ENCODE measurements around the gene EYS.
"Not testable (repeated sequence)": the region's sequence is repeated elsewhere in the genome, so short reads cannot be mapped to it uniquely, and the experiment has no call there.

Gene EYS

DNA sequence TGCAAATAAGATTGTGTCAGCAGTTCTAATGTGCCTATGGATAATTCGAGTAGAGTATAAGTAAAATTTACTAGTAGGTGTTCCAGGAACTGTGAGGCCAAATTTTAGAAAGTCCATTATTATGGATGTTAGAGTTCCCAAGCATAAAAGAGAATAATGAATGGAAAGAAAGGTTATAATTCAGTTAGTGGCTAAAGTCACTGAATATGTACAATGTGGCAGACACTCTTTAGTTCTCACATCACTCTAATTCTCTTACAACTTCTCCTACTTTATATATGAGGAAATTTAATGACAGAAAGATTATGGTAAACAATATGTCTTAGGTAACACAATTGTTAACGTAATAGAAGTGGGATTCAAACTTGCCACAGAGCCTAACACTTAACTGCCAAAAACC, 75.3 kb downstream of the EYS start:
- no peak for DNase-seq

DNA sequence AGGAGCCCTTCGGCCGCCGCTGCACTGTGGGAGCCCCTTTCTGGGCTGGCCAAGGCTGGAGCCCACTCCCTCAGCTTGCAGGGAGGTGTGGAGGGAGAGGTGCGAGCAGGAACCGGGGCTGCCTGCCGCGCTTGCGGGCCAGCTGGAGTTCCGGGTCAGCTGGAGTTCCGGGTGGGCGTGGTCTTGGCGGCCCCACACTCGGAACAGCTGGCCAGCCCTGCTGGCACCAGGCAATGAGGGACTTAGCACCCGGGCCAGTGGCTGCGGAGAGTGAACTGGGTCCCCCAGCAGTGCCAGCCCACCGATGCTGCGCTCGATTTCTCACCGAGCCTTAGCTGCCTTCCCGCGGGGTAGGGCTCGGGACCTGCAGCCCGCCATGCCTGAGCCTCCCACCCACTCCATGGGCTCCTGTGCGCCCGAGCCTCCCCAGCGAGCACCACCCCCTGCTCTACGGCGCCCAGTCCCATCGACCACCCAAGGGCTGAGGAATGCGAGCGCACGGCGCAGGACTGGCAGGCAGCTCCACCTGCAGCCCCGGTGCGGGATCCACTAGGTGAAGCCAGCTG, 79.5 kb downstream of the EYS start:
- DNase-seq: not testable (repeated sequence)

DNA sequence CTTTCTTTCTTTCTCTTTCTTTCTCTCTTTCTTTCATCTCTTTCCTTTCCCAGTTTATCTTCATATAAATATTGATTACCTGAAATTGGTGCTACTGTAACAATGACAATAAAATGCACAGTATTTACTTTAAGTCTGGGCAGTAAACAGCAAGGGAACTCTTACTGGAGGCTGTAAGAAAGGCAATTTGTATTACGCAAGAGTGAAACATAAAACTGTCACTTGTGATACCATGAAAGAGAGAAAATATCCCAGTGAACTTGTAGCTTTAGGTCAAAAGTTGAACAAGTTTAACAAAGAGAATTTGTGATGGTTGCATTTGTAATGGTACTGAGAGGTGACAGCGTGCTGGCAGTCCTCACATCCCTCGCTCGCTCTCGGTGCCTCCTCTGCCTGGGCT, 80.0 kb downstream of the EYS start:
- no peak for DNase-seq

DNA sequence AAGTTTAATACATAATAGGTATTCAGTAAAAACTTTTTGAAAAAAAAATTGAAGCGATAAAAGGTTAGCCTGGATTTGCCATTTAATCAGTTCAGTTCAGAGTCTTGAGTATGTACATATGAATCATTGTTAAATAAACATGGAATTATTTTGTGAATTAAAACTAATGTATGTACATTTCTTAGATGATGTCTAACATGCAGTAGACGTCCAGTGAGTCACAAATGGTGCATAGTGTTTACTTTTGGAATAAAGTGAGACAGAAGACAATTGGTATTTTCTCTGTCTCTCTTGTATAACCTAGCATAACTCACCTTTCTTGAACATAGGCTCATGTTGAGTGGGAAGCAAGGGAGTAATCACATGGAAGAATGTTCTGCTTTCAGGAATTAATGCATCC, 83.5 kb downstream of the EYS start:
- DNase-seq: no peak

DNA sequence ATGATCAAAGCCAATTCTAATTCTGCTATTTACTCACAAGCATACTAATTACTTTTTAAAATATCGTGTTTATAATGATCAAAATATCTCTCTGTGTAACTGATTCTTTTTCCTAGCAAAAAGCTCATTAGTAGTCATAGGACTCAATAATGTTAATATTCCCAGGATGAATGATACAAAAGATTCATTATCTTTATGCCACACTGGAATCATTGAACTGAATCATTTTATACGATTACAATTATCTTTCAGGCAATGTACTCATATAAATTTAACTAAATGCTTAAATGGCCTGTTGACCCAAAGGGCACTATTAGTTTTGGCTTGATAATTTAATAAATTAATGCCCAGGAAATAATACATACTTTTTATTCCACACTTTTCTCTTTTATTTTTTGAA, 96.3 kb downstream of the EYS start:
- DNase-seq: no peak

DNA sequence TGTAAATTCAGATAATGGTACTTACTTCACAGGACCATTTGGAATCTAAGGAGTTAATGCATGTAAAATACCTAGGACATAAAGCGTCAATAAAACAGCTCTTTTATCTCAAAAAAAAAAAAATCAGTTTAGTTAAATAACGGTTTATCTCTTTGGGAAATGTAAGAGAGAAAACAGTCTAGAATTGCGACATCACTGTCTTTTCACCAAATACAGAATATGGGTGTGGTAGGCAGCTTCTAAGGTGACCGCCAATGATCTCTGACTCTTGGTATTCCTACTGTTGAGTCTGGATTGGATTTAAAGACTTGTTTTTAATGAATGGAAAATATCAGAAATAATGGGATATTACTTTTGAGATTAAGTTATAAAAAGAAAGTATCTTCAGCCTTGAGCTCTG, 111.5 kb downstream of the EYS start:
- DNase-seq: no peak

DNA sequence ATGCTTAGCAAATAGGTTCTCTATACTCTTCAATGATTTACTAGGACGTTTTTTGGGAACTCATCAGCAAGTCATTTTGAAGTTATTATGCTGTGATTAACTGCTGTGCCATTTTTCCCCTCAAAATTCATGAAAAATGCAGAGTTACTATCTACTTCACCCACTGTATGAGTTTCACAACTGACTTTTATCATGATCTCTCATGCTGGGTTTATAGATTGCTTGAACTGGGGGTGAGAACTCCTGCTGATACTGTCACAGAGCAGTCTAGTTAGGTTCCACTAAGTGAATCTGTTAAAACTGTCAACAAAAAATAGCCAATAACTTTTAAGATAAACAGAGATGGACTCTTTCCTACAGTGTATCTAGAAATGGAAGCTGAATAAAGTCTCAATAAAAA, 136.7 kb downstream of the EYS start:
- no peak for DNase-seq

DNA sequence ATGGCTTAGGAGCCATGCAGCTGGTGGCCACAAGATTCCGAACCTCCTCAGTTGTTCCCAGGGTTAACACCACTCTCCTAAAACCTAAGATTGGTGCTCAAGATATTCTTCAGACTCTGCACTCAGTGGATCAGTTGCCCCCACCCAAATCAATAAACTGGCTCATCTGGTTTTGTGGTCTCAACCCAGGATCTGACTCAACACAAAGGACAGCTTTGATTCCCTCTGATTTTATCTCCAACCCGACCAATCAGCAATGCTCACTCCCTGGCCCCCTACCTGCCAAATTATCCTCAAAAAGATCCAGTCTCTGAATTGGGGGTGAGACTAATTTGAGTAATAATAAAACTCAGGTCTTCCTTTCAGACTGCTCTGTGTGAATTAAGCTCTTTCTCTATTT, 137.5 kb downstream of the EYS start:
- DNase-seq: no peak

DNA sequence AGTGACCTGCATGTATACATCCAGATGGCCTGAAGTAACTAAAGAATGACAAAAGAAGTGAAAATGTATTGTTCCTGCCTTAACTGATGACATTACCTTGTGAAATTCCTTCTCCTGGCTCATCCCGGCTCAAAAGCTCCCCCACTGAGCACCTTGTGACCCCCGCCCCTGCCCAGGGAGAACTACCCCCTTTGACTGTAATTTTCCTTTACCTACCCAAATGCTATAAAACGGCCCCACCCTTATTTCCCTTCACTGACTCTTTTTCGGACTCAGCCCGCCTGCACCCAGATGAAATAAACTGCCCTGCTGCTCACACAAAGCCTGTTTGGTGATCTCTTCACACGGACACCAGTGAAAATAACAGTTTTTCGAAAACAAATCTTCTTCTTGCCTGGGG, 138.0 kb downstream of the EYS start:
- DNase-seq: not testable (repeated sequence)

DNA sequence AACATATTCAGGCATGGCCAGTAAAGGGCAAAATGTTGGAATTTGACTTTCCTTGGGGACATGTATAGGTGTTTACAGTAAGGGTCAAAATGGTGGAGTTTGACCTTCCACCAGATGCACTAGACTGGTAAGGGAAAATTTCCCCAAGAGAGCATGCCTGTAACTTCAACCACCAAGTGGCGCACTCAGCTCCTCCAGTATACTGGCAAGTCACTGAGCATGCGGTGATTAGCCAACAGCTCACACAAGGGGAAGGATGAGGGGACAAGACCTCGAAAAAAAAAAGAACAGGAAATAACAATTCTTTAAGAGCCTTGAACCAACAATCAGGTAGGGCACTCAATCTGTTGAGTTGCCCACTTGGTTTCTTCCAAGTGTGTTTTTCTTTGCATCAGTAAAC, 140.9 kb downstream of the EYS start:
- no peak for DNase-seq

DNA sequence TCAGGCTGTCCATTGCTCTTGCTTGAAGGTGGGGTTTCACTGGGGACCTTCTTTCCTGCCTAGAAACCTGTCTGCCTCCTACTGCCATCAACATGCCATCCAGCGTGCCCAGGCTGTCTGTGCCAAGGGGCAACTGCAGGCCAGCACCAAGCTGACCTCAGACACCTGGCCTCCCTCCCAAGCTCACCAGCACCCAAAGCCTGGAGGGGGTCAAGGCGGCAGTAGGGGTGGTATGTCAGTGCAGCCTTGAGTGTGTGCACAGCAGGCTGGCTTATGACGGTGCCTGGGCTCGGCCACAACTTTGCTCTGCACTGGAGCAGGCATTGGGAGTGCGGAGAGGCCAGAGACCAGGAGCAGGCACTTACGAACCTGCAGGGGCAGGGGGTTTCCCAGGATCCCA, 149.0 kb downstream of the EYS start:
- no peak for DNase-seq

DNA sequence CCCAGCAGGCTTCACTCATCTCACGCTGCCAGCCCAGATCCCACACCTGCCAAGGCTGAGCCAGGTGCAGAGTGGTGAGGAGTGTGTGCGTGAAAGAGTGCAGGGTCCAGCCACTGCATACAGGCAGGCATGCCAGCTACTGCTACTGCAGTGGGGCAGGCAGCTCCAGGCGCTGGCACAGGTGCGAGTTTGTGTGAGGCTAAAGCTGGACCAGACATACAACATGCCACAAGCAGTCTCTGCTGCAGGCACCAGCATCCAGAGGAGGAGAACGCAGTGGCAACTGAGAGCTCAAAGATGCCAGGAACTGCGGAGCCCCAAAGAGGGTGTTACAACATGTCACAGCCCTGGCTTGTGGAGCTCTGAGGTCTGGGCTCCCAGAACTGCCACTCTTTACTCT, 149.8 kb downstream of the EYS start:
- DNase-seq: no peak

DNA sequence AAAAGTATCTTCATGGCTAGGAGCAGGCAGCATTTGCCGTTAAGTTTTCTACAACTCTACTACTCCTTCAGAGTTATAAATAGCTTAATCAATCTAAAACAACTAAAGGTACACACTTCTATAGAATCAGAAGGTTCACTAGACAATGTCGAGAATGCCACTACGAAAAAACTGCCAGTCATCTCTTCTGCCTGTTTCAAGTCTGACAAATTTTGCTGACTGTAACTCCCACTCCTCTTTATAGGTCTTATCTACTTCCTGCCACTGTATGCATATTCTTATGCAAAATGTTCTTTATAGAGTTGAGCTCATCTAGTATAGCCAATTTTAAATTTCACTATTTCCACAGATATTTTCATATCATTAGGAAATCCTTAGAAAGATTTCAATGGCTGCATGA, 160.1 kb downstream of the EYS start:
- no peak for DNase-seq

DNA sequence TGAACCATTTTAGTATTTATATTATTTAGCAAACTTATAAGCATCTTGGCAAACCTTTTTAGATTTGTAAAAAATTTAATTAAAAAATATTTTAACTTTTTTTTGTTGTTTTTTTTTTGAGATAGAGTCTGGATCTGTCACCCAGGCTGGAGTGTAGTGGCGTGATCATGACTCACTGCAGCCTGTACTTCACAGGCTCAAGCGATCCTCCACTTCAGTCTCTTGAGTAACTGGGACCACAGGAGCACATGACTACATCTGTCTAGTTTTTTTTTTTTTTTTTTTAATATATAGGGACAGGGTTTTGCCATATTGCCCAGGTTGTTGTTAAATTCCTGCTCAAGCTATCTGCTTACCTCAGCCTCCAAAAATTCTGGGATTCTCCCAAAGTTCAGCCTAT, 161.1 kb downstream of the EYS start:
- DNase-seq: no peak

DNA sequence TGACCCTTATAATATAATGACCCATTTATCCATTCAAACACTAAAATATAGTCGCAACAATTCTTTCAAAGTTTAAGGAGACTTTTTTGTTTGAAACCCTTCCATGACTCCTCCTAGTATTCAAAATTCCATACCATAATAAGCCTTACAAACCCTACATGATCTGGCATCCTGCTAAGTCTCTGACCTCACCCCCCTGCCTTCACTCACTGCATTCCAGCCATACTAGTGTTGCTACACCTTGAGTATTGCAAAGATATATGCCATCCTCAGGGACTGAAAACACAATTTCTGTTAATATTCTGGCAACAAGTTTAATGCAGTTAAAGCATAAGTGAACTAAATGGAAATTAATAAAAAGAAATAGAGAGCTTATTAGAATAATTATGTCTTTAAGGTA, 168.4 kb downstream of the EYS start:
- DNase-seq: no peak

DNA sequence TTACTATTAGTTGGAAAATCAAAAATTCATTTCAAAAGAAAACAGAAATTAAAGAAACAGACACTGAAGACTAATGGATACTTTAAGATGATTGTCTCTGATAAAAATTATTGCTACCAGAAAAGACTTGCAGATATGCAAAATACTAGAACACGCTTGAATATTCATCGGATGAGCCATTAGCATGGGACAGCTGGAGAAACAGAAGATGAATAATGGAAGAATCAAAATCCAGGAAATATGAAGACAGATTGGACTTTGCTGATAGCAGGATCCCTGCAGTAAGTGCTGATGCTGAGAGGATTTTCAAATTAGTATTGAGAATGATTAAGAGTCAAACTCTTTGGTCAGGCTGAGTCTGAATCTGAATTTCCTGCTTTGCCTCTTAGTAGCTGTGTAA, 169.4 kb downstream of the EYS start:
- DNase-seq: no peak

DNA sequence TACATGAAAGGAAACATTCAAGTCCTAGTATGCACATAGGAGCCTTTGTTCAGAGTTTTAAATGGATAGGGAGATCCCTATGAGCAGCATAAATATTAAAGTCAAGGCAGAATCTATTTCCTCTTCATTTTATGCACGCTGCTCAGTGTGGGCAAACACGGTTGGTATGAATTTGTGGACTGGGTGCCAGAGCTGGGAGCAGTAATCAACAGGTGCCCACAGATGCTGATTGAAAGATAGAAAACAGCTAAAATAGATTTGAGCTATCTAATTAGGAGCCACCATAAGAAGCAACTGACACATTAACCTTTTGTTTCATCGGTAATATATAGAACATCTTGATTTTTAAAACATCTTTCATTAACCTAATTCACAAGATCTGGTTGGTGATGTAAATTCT, 175.5 kb downstream of the EYS start:
- no peak for DNase-seq

DNA sequence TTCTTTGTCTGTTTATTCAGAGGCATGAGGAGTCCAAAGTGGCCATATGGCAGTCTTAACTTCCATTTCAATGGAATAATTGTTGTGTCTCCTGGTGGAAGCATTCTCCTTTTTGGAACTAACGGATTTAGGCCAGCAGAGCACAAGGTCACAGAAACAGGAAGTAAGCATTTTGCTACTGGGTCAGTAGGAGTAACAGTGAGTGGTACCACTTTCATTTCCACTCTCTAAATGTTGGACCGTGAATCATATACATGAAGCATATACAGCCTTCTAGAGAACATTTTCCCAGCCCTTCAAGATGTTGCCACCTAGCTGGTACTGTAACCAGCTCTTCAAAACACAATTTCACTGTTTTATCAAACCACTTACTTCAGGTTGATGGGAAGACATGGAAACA, 182.8 kb downstream of the EYS start:
- DNase-seq: no peak

DNA sequence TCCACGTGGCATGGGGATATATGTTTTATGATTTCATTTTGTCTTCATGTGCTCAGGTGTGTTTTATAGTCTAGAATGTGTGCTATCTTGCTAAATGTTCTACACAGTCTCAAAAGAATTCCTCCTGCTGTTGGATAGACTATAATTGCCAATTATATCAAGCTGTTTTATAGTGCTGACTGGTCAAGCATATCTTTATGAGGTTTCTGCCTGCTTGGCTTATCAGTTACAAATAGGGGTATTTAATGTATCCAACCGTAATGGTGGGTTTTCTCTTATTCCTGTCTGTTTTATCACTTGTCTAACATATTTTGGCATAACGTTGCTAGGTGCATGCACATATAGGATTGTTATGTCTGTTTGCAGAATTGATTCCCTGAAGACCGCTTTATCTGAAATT, 201.3 kb downstream of the EYS start:
- DNase-seq: no peak

DNA sequence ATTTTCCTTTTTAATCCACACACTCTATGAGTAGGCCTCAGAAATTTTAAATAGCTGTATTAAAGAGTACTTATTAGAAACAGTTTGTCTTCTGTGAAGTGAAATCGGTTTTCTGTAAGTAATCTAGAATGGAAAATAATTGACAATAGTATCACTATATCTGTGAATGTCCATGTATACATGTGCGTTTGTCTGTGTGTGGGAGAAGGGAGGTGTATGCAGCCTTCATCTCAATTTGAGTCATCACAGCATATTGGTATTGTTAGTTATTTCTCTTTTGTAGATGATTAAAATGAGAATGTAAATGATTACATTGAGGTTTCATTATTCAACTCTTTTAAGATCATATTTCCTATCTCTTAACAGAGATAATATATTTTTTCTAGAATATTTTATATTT, 206.0 kb downstream of the EYS start:
- DNase-seq: no peak

DNA sequence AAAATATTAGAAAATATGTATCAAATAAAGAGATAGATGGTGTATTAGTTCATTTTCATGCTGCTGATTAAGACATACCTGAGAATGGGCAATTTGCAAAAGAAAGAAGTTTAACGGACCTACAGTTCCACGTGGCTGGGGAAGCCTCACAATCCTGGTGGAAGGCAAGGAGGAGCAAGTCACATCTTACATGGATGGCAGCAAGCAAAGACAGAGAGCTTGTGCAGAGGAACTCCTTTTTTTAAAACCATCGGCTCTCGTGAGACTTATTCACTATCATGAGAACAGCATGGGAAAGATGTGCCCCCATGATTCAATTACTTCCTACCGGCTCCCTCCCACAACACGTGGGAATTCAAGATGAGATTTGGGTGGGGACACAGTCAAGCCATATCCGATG, 223.4 kb downstream of the EYS start:
- DNase-seq: not testable (repeated sequence)

DNA sequence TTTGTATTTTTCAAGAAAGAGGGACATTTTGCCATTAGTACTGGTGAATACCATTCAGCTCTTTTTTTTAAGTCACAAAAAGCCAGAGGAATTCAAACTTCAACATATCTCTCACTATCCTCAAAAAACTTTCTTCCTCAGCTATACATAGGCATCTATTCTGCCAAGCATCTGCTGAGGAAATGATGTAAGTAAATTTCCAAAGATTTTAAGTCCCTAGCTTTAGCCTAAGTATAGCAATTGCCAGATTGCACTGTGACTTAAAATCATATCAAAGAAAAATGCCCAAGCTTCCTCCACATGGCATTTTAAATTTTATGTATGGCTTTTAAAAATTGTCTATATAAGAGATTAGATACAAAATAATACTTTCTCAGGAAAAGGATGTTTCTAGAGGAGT, 237.4 kb downstream of the EYS start:
- no peak for DNase-seq

DNA sequence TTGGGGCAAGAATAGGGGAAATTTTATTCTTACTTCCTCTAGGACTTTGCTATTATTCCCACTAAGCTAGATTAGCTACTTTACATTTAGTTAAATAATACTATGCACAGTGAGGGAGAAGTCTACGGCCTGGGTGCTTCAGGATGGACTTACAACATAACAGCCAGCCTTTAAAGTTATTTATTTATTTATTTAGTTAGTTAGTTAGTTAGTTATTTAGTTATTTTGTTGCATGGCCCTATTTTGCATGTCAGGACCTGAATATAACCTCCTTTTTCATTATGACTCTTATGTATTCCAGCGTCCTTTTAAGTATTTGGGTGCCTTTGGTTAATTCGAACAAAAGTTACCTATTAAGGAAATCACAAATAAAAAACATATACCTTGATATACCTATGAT, 238.7 kb downstream of the EYS start:
- DNase-seq: no peak

DNA sequence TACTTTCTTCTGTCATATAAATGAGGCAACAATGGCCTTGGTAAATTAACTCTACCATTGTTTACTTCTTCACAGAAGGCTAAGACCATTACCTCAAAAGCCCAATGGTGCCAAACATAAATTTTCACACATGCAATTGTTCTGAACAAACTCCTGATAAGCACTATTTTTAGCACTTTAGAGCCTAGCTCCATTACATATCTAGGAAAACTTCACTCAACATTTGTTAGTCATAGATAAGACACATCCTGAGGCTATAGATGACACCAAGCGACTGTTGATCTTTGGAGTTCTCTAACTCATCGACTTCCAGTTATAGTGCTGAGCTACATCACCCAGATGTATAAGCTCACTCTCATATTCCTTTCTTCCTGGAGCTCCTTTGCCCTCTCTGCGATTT, 245.9 kb downstream of the EYS start:
- no peak for DNase-seq

DNA sequence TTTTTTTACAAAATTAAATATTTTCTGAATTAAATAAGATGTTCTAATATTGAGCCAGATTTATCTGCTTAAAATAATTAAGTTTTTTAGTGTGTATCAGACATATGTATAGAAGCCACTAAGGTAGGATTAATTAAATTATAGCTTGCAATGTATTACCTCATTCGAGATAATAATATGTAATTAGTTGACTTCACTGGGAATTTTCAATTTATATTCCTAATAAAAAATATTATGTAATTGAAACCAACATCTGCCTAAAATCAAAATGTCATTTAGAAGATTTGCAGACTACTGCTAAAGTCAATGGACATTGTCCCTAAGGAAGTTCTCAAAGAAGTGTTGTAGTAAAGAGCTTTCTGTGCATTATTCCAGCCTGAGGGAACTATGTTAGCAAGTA, 254.7 kb downstream of the EYS start:
- no peak for DNase-seq

DNA sequence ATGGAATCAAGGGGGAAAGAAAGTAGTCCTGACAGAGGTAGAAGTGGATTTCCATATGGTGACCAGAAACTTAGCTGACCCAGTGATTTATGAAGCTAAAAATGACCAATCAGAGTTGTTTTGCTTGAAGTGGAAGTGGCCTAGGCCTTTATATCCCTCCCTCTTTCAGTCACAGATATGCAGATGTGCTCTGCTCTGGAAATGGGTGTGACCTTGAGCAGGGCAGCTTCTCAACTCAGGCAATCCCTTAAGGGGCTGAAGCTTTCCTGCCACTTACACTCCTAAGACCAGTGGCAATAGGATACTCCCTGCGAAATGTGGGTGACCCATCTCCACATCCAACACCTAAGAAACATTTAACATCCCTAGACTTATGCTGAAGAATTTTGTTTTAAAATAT, 256.6 kb downstream of the EYS start:
- DNase-seq: no peak
